PFSK-1 (cell line): ENCODE results near the gene ZYX.

ENCODE experiments used
- FOXP2 ChIP-seq: optimal IDR thresholded peaks from 2 replicates; pipeline ENCODE3; 2011; ENCODE audit warnings: borderline replicate concordance, control low read depth, inconsistent platforms; ENCODE audit not compliant: insufficient read depth; ENCODE audit errors: extremely low read length, extremely low read depth
- POLR2AphosphoS5 ChIP-seq: IDR thresholded peaks from 2 replicates; pipeline ENCODE4 v1.6.1; 2012; ENCODE audit warnings: low read depth, mild to moderate bottlenecking, control low read depth, low read length, moderate library complexity
- REST ChIP-seq, 2 experiments: IDR thresholded peaks; 2 replicates each; pipeline versions ENCODE4 v1.6.1 to v1.8.0; 2011 to 2012; ENCODE audit warnings: low read depth in 2 of 2, low read length in 2 of 2, control low read depth in 1 of 2, inconsistent platforms in 1 of 2, mild to moderate bottlenecking in 1 of 2, moderate library complexity in 1 of 2; ENCODE audit not compliant: insufficient read depth in 1 of 2
- SIN3A ChIP-seq: IDR thresholded peaks from 2 replicates; pipeline ENCODE4 v1.6.1; 2012; ENCODE audit warnings: mild to moderate bottlenecking, low read length, moderate library complexity, borderline replicate concordance; ENCODE audit not compliant: insufficient read depth
- TAF1 ChIP-seq: IDR thresholded peaks from 2 replicates; pipeline ENCODE4 v1.6.1; 2012; ENCODE audit warnings: low read length, control low read depth, borderline replicate concordance; ENCODE audit not compliant: insufficient read depth

The ZYX gene

GRCh38 chr7:143362131-143363015 lies 18.8 kb upstream of the ZYX start, which contains the start of gene FAM131B:
Gene FAM131B, minus strand, starts transcription at chr7:143362713. Its CDS starts 110 bp downstream, at chr7:143362603.
- TF ChIP-seq TAF1, result no peak
- TF ChIP-seq POLR2AphosphoS5, result no peak
- TF ChIP-seq SIN3A, result no peak

- TF ChIP-seq REST (IDR thresholded peaks at IDR 0.05; ENCODE audit: insufficient read depth in 1 of 2, low read depth in 2 of 2, low read length in 2 of 2) (no peak), SIN3A (no peak), POLR2AphosphoS5 (no peak), FOXP2 (no peak)
These were observed 17.9 kb upstream of the ZYX start for GRCh38 chr7:143363016-143363937.

GRCh38 chr7:143367972-143368371 lies 13.2 kb upstream of the ZYX start:
- TF ChIP-seq FOXP2, result no peak
- TF ChIP-seq SIN3A, result no peak
- TF ChIP-seq TAF1, result no peak
- no peak for TF ChIP-seq REST (IDR thresholded peaks at IDR 0.05; ENCODE audit: insufficient read depth in 1 of 2, low read depth in 2 of 2, low read length in 2 of 2)
- TF ChIP-seq POLR2AphosphoS5, result no peak

GRCh38 chr7:143368387-143368786 lies 12.8 kb upstream of the ZYX start:
- TF ChIP-seq SIN3A, result no peak
- no peak for TF ChIP-seq REST (IDR thresholded peaks at IDR 0.05; ENCODE audit: insufficient read depth in 1 of 2, low read depth in 2 of 2, low read length in 2 of 2)

GRCh38 chr7:143369678-143370651 lies 11.2 kb upstream of the ZYX start:
- TF ChIP-seq REST (IDR thresholded peaks at IDR 0.05; ENCODE audit: insufficient read depth in 1 of 2, low read depth in 2 of 2, low read length in 2 of 2) (no peak), POLR2AphosphoS5 (no peak), FOXP2 (no peak), SIN3A (no peak), TAF1 (no peak)
